Stomach (tissue), 4 donors: Measurements from ENCODE around the gene EPHB4.

ENCODE experiments used
- CTCF ChIP-seq, 7 experiments: fragments of 450-650 bp in 4 of 7; fragments of 200-600 bp in 3 of 7; sonication (generic) in 3 of 7; IDR thresholded peaks; one replicate each; pipeline ENCODE4 v1.5.1; 2016 to 2019; ENCODE audit warnings: antibody characterized with exemption in 7 of 7, control low read depth in 2 of 7, mild to moderate bottlenecking in 1 of 7
- POLR2AphosphoS5 ChIP-seq, 3 donors: sonication (generic); formaldehyde crosslinking; IDR thresholded peaks; one replicate each; pipeline ENCODE4 v1.6.1; 2016; ENCODE audit warnings: antibody characterized with exemption in 3 of 3

- TF ChIP-seq CTCF (IDR thresholded peaks at IDR 0.05) (no peak), POLR2AphosphoS5 (IDR thresholded peaks at IDR 0.05) (peak in 2 of 3 donors; percentile 23 to 65)
Observed at GRCh38 chr7:100867040-100867775, 39.9 kb upstream of the EPHB4 start, which contains the start of gene TRIP6.
